ENCODE data around the gene AATK.

Gene AATK

DNA sequence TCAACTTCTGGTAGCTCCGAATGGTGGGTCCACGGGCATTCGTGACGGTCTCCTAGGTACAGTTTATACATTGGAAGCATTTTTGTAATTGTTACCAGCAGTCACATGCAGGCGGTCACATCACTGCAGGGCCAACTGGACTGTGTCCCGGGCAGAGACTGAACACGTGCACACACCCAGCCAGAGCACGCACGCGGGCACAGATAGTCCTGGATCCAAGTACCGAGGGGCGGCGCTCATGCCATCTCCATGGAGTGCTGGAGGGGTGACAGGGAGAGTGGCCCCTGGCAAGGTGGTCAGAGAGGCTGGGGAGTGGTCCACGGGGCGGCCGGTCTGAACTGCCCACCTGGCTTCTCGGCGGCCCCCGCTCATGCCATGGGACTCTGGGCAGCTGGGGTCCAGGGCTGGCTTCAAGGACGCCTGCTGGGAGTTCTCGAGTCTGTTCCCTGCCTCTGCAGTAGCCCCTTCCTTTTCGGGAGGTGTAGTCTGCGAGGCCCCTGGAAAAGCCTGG, 96.8 kb downstream of the AATK start:
- DNase-seq (ENCODE audit: low read depth, low spot score) = no peak
- H3K4me3 ChIP-seq (ENCODE audit: low read length) = no peak overlapping the region

DNA sequence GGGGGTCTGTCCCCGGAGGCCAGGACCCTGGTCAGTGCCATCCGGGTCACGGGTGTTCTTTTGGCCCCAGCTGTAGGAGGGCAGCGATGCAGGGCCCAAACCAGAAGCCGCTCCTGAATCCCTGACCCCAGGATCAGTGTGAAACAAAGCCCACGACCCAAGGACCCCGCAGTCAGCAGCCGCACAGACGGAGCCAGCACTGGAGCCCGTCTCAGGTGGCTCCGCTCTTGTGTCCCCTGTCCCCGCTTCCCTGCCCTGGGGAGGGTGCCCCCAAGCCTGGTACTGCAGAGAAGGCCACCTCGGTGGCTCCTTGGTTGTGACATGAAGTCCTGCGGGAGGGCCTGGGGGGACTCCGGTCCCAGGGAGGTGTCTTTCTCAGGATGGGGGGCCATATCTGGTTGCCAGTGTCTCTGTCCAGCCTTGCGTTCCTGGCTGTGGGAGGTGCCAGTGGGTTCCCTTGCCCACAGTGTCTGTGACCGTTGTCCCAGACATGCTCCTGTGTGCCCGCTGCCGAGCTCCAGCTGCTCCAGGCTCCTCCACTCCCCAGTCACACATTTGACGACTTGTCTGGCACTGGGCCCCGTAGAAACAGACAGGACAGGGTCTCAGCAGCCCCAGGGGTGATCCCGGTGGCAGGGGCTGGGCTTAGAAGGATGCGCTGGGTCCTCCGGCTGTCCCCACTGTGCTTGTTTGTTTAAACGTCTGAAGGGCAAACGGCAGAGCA, 97.4 kb downstream of the AATK start:
- no peak overlapping the region for H3K4me3 ChIP-seq (ENCODE audit: low read length)
- DNase-seq (ENCODE audit: low read depth, low spot score) = no peak

GRCh38 chr17:81067391-81067811, 98.6 kb downstream of the AATK start:
- no peak for DNase-seq (ENCODE audit: low read depth, low spot score)
- H3K4me3 ChIP-seq (ENCODE audit: low read length) = no peak overlapping the region
